Muscle of arm (tissue), 12 donors: Measurements from ENCODE around the gene PLD2. TPM values are rescaled to one million over a fixed set of nuclear protein-coding genes. Genes with fewer than 3 reads are reported as not detected.
A peak's percentile ranks its signal among the peaks of the same experiment; 100 is the strongest.
"Not testable (repeated sequence)": the region's sequence is repeated elsewhere in the genome, so short reads cannot be mapped to it uniquely, and the experiment has no call there.

Experiments
- DNase-seq: peaks from one replicate; pipeline ENCODE4 v3.0.0-alpha.2; 2013
- polyA plus RNA-seq, 12 donors: library from polyadenylated mRNA; unstranded; fragments of 120-200 nt; gene quantifications; one replicate each; pipeline ENCODE4 v1.2.1, GENCODE V29; 2013; ENCODE audit not compliant: insufficient read length in 12 of 12

The PLD2 gene
- polyA plus RNA-seq, 12 donors = 19.6 to 47.2 (median 24.1) TPM; not detected in 1

- DNase-seq = not testable (repeated sequence)
Measured at GRCh38 chr17:4832829-4833177, 25.9 kb downstream of the PLD2 start.

GRCh38 chr17:4833178-4833940 lies 26.4 kb downstream of the PLD2 start, which contains the start of gene MINK1:
Gene MINK1 (plus strand): TSS chr17:4833340. CDS start chr17:4833584, 244 bp downstream.
- DNase-seq = peak; percentile 96

GRCh38 chr17:4833941-4834680 lies 27.2 kb downstream of the PLD2 start:
- peak; percentile 41 for DNase-seq

GRCh38 chr17:4834681-4835020 lies 27.7 kb downstream of the PLD2 start:
- DNase-seq = no peak

- no peak for DNase-seq
Measured at GRCh38 chr17:4836221-4836620, 29.3 kb downstream of the PLD2 start.

GRCh38 chr17:4837471-4838308 lies 30.7 kb downstream of the PLD2 start:
- DNase-seq = no peak

GRCh38 chr17:4838309-4838785 lies 31.4 kb downstream of the PLD2 start:
- no peak for DNase-seq

- no peak for DNase-seq
Measured at GRCh38 chr17:4839221-4839620, 32.3 kb downstream of the PLD2 start.

GRCh38 chr17:4839965-4840892 lies 33.3 kb downstream of the PLD2 start:
- no peak for DNase-seq

GRCh38 chr17:4840893-4841242 lies 33.9 kb downstream of the PLD2 start:
- DNase-seq = no peak

GRCh38 chr17:4842376-4842775 lies 35.4 kb downstream of the PLD2 start:
- no peak for DNase-seq

GRCh38 chr17:4843321-4844000 lies 36.5 kb downstream of the PLD2 start:
- no peak for DNase-seq

GRCh38 chr17:4845118-4845517 lies 38.2 kb downstream of the PLD2 start:
- no peak for DNase-seq

- no peak for DNase-seq
Measured at GRCh38 chr17:4846635-4847390, 39.9 kb downstream of the PLD2 start.

- no peak for DNase-seq
Measured at GRCh38 chr17:4849011-4849536, 42.1 kb downstream of the PLD2 start.

GRCh38 chr17:4850246-4850645 lies 43.3 kb downstream of the PLD2 start:
- DNase-seq = no peak

- no peak for DNase-seq
Measured at GRCh38 chr17:4851084-4851483, 44.1 kb downstream of the PLD2 start.

- DNase-seq = no peak
Measured at GRCh38 chr17:4852567-4853207, 45.7 kb downstream of the PLD2 start.

GRCh38 chr17:4853208-4853671 lies 46.3 kb downstream of the PLD2 start:
- DNase-seq = no peak
